K562 (cell line): Measurements from ENCODE around the gene PIGB. TPM values are rescaled to one million over a fixed set of nuclear protein-coding genes. Genes with fewer than 3 reads are reported as not detected.

Source experiments
- CCAR2 ChIP-seq: fragments of 200-400 bp; formaldehyde crosslinking; IDR thresholded peaks from 2 replicates; pipeline ENCODE4 v1.6.1; 2017; ENCODE audit warnings: mild to moderate bottlenecking, low read depth, low read length
- DPF2 ChIP-seq: fragments of 450-650 bp; IDR thresholded peaks from 2 replicates; pipeline ENCODE4 v1.6.1; 2016
- ESRRA ChIP-seq: fragments of 450-650 bp; IDR thresholded peaks from 2 replicates; pipeline ENCODE4 v1.6.1; 2014; ENCODE audit warnings: low read depth, mild to moderate bottlenecking, moderate library complexity, borderline replicate concordance
- HMG20A ChIP-seq: fragments of 450-650 bp; formaldehyde crosslinking; conservative IDR thresholded peaks from 2 replicates; pipeline ENCODE4 v1.4.0; 2020; ENCODE audit warnings: mild to moderate bottlenecking, mixed read lengths
- ILF3 ChIP-seq: fragments of 450-650 bp; IDR thresholded peaks from 2 replicates; pipeline ENCODE4 v1.6.1; 2018; ENCODE audit warnings: antibody characterized with exemption, mild to moderate bottlenecking, moderate library complexity, borderline replicate concordance
- JUND ChIP-seq, 2 experiments: IDR thresholded peaks; 2 replicates in 1 of 2; 3 replicates in 1 of 2; pipeline ENCODE4 v1.6.1; 2011; ENCODE audit warnings: borderline replicate concordance in 2 of 2, low read depth in 2 of 2, low read length in 2 of 2, improper control_type of control experiment in 1 of 2, missing biosample characterization in 1 of 2, missing genetic modification characterization in 1 of 2, missing genetic modification reagents in 1 of 2
- KLF16 ChIP-seq: IDR thresholded peaks from 2 replicates; pipeline ENCODE4 v1.6.1; 2016; ENCODE audit warnings: antibody characterized with exemption
- NR2C1 ChIP-seq, 2 experiments: fragments of 450-650 bp; IDR thresholded peaks; 2 replicates each; pipeline ENCODE4 v1.6.1; 2017; ENCODE audit warnings: mild to moderate bottlenecking in 2 of 2, antibody characterized with exemption in 1 of 2, inconsistent platforms in 1 of 2, missing compliant biosample characterization in 1 of 2, missing genetic modification characterization in 1 of 2
- RBM17 ChIP-seq: fragments of 200-400 bp; formaldehyde crosslinking; IDR thresholded peaks from 2 replicates; pipeline ENCODE4 v1.6.1; 2017; ENCODE audit warnings: low read depth, mild to moderate bottlenecking, low read length, borderline replicate concordance
- RFX5 ChIP-seq: IDR thresholded peaks from 2 replicates; pipeline ENCODE4 v1.6.1; 2011; ENCODE audit warnings: low read depth, mild to moderate bottlenecking, improper control_type of control experiment, low read length
- SMARCA4 ChIP-seq: fragments of 450-650 bp; IDR thresholded peaks from 2 replicates; pipeline ENCODE4 v1.6.1; 2016
- TAL1 ChIP-seq: fragments of 450-650 bp; IDR thresholded peaks from 2 replicates; pipeline ENCODE4 v1.6.1; 2016; ENCODE audit warnings: mild to moderate bottlenecking
- THRAP3 ChIP-seq: fragments of 450-650 bp; IDR thresholded peaks from 2 replicates; pipeline ENCODE4 v1.6.1; 2016; ENCODE audit warnings: mild to moderate bottlenecking, inconsistent platforms, borderline replicate concordance
- ZNF140 ChIP-seq: fragments of 250-450 bp; sonication (Bioruptor Pico); IDR thresholded peaks from 2 replicates; pipeline ENCODE4 v1.8.0; 2021; ENCODE audit warnings: moderate library complexity, mild to moderate bottlenecking, inconsistent platforms
- ZNF316 ChIP-seq: fragments of 450-650 bp; IDR thresholded peaks from 2 replicates; pipeline ENCODE4 v1.6.1; 2016
- polyA plus RNA-seq, 8 experiments: library from polyadenylated mRNA; depleted of rRNA in 4 of 8; stranded (reverse) in 5 of 8; unstranded in 3 of 8; fragments of >200 nt; fragmentation: Nextera tagmentation in 2 of 8; fragmentation: Illumina TruSeq in 1 of 8; extraction: Ambion mirVana in 2 of 8; extraction: Trizol in 1 of 8; gene quantifications; 2 replicates each; pipeline versions ENCODE4 v1.2.1 to v1.2.3, GENCODE V29; 2011 to 2014; ENCODE audit warnings: inconsistent platforms in 1 of 8, missing spikeins in 1 of 8
- total RNA-seq, 7 experiments: library from RNA; depleted of rRNA in 6 of 7; stranded (reverse); fragments of >200 nt in 6 of 7; fragmentation: Illumina TruSeq in 2 of 7; extraction: Trizol in 2 of 7; gene quantifications; 2 replicates each; pipeline versions ENCODE4 v1.2.1 to v1.2.3, GENCODE V29; 2011 to 2021; ENCODE audit warnings: low replicate concordance in 1 of 7
- TF ChIP-seq, protein P1 (sequence below), 2 experiments: fragments of 450-650 bp; IDR thresholded peaks; 2 replicates each; pipeline ENCODE4 v1.6.1; 2016; ENCODE audit warnings: mild to moderate bottlenecking in 2 of 2, borderline replicate concordance in 1 of 2, low read depth in 1 of 2, moderate library complexity in 1 of 2
- TF ChIP-seq, protein P2 (sequence below), 2 experiments: fragments of 450-650 bp; conservative IDR thresholded peaks; 2 replicates each; pipeline ENCODE4 v1.6.1; 2017; ENCODE audit warnings: mild to moderate bottlenecking in 2 of 2, moderate library complexity in 2 of 2

Gene PIGB
- total and polyA plus RNA-seq, 9 of the 15 experiments (the other 6 are each of a cell fraction or from before 2014, with no cell fraction given), result 9.9 to 32.3 (median 18.2) TPM

DNA sequence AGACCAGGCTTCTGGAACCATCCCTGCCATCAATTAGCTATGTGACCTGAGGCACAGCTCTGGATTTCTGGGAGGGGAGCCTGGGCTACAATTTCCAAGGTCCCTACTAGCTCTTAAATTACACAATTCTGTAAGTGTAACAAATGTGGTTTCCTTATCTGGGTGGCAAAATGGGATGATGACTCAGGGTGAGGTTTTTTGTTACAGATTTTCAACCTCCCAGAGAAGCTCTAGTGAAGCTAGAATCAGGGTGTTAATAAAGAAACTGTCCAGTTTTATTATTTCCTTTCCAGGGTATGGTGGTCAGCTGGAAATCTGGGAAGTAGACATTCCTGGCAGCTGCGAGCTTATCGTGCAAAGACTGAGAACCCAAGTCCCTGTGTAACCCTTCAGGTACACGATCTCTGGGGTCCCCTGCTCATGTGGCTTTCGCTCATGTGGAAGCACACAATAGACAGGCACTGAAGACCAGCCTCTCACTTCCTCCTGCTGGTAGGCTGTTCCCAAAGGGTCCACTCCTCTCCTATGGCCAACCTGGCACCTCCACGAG lies 36.7 kb upstream of the PIGB start (continued):
- peak; percentile 97 for TF ChIP-seq JUND (IDR thresholded peaks at IDR 0.05; ENCODE audit: borderline replicate concordance, low read depth, low read length)
- TF ChIP-seq JUND (tag; IDR thresholded peaks at IDR 0.05; ENCODE audit: borderline replicate concordance, low read depth, low read length), result peak; percentile 96
- peak; percentile 94 for TF ChIP-seq DPF2
- TF ChIP-seq THRAP3, result no peak
- TF ChIP-seq ZNF316, result 0 out of 2 replicates have a peak, but pooled peaks have one; percentile 18
- peak; percentile 69; the same call in 1 of the 2 replicates for TF ChIP-seq ESRRA
- TF ChIP-seq RFX5, result no peak
- no peak for TF ChIP-seq NR2C1 (IDR thresholded peaks at IDR 0.05)
- peak; percentile 29; the same call in 1 of the 2 replicates for TF ChIP-seq NR2C1 (tag; IDR thresholded peaks at IDR 0.05)
- TF ChIP-seq CCAR2, result no peak
- TF ChIP-seq TAL1, result peak; percentile 42; the same call in 1 of the 2 replicates
- TF ChIP-seq, protein P1, sequence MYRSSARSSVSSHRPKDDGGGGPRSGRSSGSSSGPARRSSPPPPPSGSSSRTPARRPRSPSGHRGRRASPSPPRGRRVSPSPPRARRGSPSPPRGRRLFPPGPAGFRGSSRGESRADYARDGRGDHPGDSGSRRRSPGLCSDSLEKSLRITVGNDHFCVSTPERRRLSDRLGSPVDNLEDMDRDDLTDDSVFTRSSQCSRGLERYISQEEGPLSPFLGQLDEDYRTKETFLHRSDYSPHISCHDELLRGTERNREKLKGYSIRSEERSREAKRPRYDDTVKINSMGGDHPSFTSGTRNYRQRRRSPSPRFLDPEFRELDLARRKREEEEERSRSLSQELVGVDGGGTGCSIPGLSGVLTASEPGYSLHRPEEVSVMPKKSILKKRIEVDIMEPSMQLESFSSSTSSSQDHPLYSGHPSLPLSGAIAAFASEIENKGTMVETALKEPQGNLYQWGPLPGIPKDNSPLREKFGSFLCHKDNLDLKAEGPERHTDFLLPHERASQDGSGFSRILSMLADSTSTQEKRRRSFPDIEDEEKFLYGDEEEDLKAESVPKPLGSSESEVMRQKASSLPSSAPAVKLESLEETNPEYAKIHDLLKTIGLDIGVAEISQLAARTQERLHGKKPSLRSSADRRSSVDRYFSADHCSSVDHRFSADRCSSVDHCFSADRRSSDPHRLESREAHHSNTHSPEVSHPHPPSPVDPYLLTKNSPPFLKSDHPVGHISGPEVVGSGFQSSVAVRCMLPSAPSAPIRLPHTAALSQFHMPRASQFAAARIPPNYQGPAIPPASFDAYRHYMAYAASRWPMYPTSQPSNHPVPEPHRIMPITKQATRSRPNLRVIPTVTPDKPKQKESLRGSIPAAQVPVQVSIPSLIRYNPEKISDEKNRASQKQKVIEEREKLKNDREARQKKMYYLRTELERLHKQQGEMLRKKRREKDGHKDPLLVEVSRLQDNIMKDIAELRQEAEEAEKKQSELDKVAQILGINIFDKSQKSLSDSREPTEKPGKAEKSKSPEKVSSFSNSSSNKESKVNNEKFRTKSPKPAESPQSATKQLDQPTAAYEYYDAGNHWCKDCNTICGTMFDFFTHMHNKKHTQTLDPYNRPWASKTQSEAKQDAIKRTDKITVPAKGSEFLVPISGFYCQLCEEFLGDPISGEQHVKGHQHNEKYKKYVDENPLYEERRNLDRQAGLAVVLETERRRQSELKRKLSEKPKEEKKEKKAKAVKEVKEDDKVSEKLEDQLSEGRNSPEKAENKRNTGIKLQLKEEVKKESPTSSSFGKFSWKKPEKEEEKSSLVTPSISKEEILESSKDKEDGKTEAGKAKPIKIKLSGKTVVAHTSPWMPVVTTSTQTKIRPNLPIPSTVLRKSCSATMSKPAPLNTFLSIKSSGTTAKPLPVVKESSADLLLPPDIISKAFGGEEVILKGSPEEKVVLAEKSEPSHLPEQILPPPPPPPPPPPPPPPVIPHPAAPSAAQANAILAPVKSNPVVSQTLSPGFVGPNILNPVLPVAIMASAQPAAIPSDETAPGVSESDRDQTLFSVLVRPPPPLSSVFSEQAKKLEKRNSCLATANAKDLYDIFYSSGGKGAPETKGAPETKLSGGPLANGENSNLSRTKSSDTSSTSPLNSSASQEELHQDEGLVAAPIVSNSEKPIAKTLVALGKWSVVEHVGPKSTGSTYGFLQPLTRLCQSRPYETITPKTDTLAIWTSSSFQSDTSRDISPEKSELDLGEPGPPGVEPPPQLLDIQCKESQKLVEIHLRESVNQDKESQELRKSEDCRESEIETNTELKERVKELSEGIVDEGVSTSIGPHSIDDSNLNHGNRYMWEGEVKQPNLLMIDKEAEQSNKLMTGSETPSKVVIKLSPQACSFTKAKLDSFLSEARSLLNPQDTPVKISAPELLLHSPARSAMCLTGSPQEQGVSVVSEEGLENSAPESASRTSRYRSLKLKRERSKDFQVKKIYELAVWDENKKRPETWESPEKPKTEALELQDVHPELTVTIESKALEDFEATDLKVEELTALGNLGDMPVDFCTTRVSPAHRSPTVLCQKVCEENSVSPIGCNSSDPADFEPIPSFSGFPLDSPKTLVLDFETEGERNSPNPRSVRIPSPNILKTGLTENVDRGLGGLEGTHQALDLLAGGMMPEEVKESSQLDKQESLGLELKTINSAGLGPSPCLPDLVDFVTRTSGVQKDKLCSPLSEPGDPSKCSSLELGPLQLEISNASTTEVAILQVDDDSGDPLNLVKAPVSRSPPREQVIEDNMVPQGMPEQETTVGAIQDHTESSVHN (IDR thresholded peaks at IDR 0.05; ENCODE audit: borderline replicate concordance in 1 of 2, low read depth in 1 of 2), result peak in 1 of 2 experiments; percentile 47; a peak in 1 of 4 replicates
- no peak for TF ChIP-seq ZNF140 (CRISPR knock-in tag)
- TF ChIP-seq KLF16, result no peak
- peak; percentile 94 for TF ChIP-seq SMARCA4
- TF ChIP-seq, protein P2, sequence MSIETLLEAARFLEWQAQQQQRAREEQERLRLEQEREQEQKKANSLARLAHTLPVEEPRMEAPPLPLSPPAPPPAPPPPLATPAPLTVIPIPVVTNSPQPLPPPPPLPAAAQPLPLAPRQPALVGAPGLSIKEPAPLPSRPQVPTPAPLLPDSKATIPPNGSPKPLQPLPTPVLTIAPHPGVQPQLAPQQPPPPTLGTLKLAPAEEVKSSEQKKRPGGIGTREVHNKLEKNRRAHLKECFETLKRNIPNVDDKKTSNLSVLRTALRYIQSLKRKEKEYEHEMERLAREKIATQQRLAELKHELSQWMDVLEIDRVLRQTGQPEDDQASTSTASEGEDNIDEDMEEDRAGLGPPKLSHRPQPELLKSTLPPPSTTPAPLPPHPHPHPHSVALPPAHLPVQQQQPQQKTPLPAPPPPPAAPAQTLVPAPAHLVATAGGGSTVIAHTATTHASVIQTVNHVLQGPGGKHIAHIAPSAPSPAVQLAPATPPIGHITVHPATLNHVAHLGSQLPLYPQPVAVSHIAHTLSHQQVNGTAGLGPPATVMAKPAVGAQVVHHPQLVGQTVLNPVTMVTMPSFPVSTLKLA (conservative IDR thresholded peaks at IDR 0.05), result 0 out of 4 replicates have a peak, but pooled peaks of 1 of the 2 experiments have one; percentile 44
- TF ChIP-seq ILF3, result no peak
- no peak for TF ChIP-seq HMG20A (CRISPR knock-in tag)
- no peak for TF ChIP-seq RBM17
